ENCODE measurements around the gene FKBP6. TPM values are rescaled to one million over a fixed set of nuclear protein-coding genes. Genes with fewer than 3 reads are reported as not detected.
"Not testable (repeated sequence)": the region's sequence is repeated elsewhere in the genome, so short reads cannot be mapped to it uniquely, and the experiment has no call there.

The FKBP6 gene
- total RNA-seq, 4 donors from 2014 or later: not detected

GRCh38 chr7:73313521-73313906 lies 14.4 kb upstream of the FKBP6 start:
- Histone ChIP-seq H3K9me3 (no peaks in the 10 kb centered on the region), H3K36me3 (no peaks in the 10 kb centered on the region), H3K27me3 (peaks cover 3% of the 10 kb centered on the region), H3K27ac (no peak overlapping the region), H3K4me3 (no peak overlapping the region), H3K4me1 (peaks cover 0 to 9% (median 0%) of the 10 kb centered on the region in 3 donors)
- WGBS, 2 donors (ENCODE audit: low coverage in 1 of 2): 80% methylated on average over 1 of the region's 4 CpGs; no CpG with 5 or more reads in 1 of the 2 donors
- no peak for ATAC-seq
- TF ChIP-seq POLR2AphosphoS5 (IDR thresholded peaks at IDR 0.05) (no peak), CTCF (IDR thresholded peaks at IDR 0.05) (no peak), EP300 (IDR thresholded peaks at IDR 0.05) (no peak), POLR2A (IDR thresholded peaks at IDR 0.05) (no peak)

GRCh38 chr7:73314271-73314670 lies 13.7 kb upstream of the FKBP6 start:
- ATAC-seq: no peak
- WGBS, 2 donors (ENCODE audit: low coverage in 1 of 2): 65% methylated on average over 2 of the region's 5 CpGs; no CpG with 5 or more reads in 1 of the 2 donors

GRCh38 chr7:73316521-73316920 lies 11.4 kb upstream of the FKBP6 start:
- Histone ChIP-seq H3K9me3 (no peaks in the 10 kb centered on the region), H3K27me3 (peaks cover 16% of the 10 kb centered on the region), H3K4me3 (no peak overlapping the region), H3K27ac (no peak overlapping the region), H3K4me1 (no peaks in the 10 kb centered on the region), H3K36me3 (no peaks in the 10 kb centered on the region)
- TF ChIP-seq POLR2A (IDR thresholded peaks at IDR 0.05) (no peak), POLR2AphosphoS5 (IDR thresholded peaks at IDR 0.05) (no peak), CTCF (IDR thresholded peaks at IDR 0.05) (no peak)
- no peak for ATAC-seq
- 59% methylated on average over 4 of the region's 9 CpGs; no CpG with 5 or more reads in 1 of the 2 donors for WGBS, 2 donors (ENCODE audit: low coverage in 1 of 2)

More at GRCh38 chr7:73314271-73314670, 13.7 kb upstream of the FKBP6 start:
- no peaks in the 10 kb centered on the region for H3K36me3 ChIP-seq
- TF ChIP-seq POLR2AphosphoS5 (IDR thresholded peaks at IDR 0.05) (no peak), POLR2A (IDR thresholded peaks at IDR 0.05) (no peak), CTCF (IDR thresholded peaks at IDR 0.05) (no peak), EP300 (IDR thresholded peaks at IDR 0.05) (no peak)
- H3K27me3 ChIP-seq: peaks cover 10% of the 10 kb centered on the region
- no peak overlapping the region for H3K27ac ChIP-seq
- H3K9me3 ChIP-seq: no peaks in the 10 kb centered on the region
- H3K4me1 ChIP-seq: peaks cover 0 to 4% (median 0%) of the 10 kb centered on the region in 3 donors
- no peak overlapping the region for H3K4me3 ChIP-seq

- ATAC-seq: not testable (repeated sequence)
Measured at GRCh38 chr7:73318656-73319204, 9.2 kb upstream of the FKBP6 start.

GRCh38 chr7:73319541-73319940 lies 8.4 kb upstream of the FKBP6 start:
- H3K9me3 ChIP-seq, ATAC-seq, H3K27ac ChIP-seq, H3K36me3 ChIP-seq, H3K4me3 ChIP-seq: not testable (repeated sequence)
- H3K27me3 ChIP-seq: peaks cover 16% of the 10 kb centered on the region
- WGBS, 2 donors (ENCODE audit: low coverage in 1 of 2): no CpG with 5 or more reads among the region's 9 CpGs
- peaks cover 0 to 10% (median 0%) of the 10 kb centered on the region in 3 donors for H3K4me1 ChIP-seq

More at GRCh38 chr7:73318656-73319204, 9.2 kb upstream of the FKBP6 start:
- not testable (repeated sequence) for H3K4me3 ChIP-seq, H3K27ac ChIP-seq, H3K9me3 ChIP-seq, H3K36me3 ChIP-seq, H3K4me1 ChIP-seq
- WGBS, 2 donors (ENCODE audit: low coverage in 1 of 2): 70% methylated on average over 4 of the region's 18 CpGs; no CpG with 5 or more reads in 1 of the 2 donors
- H3K27me3 ChIP-seq: peaks cover 16% of the 10 kb centered on the region

GRCh38 chr7:73320009-73320408 lies 8.0 kb upstream of the FKBP6 start:
- H3K4me1 ChIP-seq: peaks cover 0 to 11% (median 0%) of the 10 kb centered on the region in 3 donors
- H3K4me3 ChIP-seq, ATAC-seq, H3K36me3 ChIP-seq, H3K9me3 ChIP-seq, H3K27ac ChIP-seq: not testable (repeated sequence)
- peaks cover 16% of the 10 kb centered on the region for H3K27me3 ChIP-seq
- 60 to 100% methylated on average over 1 to 2 of the region's 9 CpGs for WGBS, 2 donors (ENCODE audit: low coverage in 1 of 2)

GRCh38 chr7:73323434-73324080 lies 4.4 kb upstream of the FKBP6 start:
- Histone ChIP-seq H3K4me1 (peaks cover 0 to 11% (median 0%) of the 10 kb centered on the region in 3 donors), H3K27me3 (peaks cover 12% of the 10 kb centered on the region)
- H3K4me3 ChIP-seq, H3K9me3 ChIP-seq, H3K27ac ChIP-seq, ATAC-seq, H3K36me3 ChIP-seq: not testable (repeated sequence)
- 79% methylated on average over 5 of the region's 5 CpGs; no CpG with 5 or more reads in 1 of the 2 donors for WGBS, 2 donors (ENCODE audit: low coverage in 1 of 2)
